H9 (cell line): ENCODE measurements around the gene GPATCH1. TPM values are rescaled to one million over a fixed set of nuclear protein-coding genes. Genes with fewer than 3 reads are reported as not detected.

Experiments
- DNase-seq: peaks from one replicate; pipeline ENCODE4 v3.0.0-alpha.2; 2017
- H2AFZ ChIP-seq: one replicate; pipeline ENCODE4 v1.6.1; 2013; ENCODE audit warnings: mild to moderate bottlenecking, low read length, control low read depth, moderate library complexity
- H2AK5ac ChIP-seq: 2 replicates; pipeline ENCODE4 v1.6.1; 2013; ENCODE audit warnings: low read length, control low read depth, mixed read lengths; ENCODE audit not compliant: insufficient read length
- H2BK120ac ChIP-seq: one replicate; pipeline ENCODE4 v1.6.1; 2013; ENCODE audit warnings: low read depth, mild to moderate bottlenecking, low read length, control low read depth, inconsistent platforms; ENCODE audit not compliant: poor library complexity, severe bottlenecking
- H2BK12ac ChIP-seq: 2 replicates; pipeline ENCODE4 v1.6.1; 2013; ENCODE audit warnings: low read length, control low read depth, mixed read lengths, low read depth; ENCODE audit not compliant: insufficient read length
- H2BK15ac ChIP-seq: 2 replicates; pipeline ENCODE4 v1.6.1; 2013; ENCODE audit warnings: low read depth, low read length, control low read depth
- H2BK20ac ChIP-seq: one replicate; pipeline ENCODE4 v1.6.1; 2013; ENCODE audit warnings: low read depth, mild to moderate bottlenecking, low read length, control low read depth, inconsistent platforms; ENCODE audit not compliant: poor library complexity, severe bottlenecking
- H2BK5ac ChIP-seq: 2 replicates; pipeline ENCODE4 v1.6.1; 2013; ENCODE audit warnings: low read length, control low read depth, mixed read lengths; ENCODE audit not compliant: insufficient read length
- H3K14ac ChIP-seq: 2 replicates; pipeline ENCODE4 v1.6.1; 2013; ENCODE audit warnings: low read length, control low read depth; ENCODE audit not compliant: insufficient read depth
- H3K18ac ChIP-seq: 2 replicates; pipeline ENCODE4 v1.6.1; 2013; ENCODE audit warnings: low read depth, mild to moderate bottlenecking, mixed read lengths, low read length, control low read depth; ENCODE audit not compliant: insufficient read length
- H3K23ac ChIP-seq: 2 replicates; pipeline ENCODE4 v1.6.1; 2013; ENCODE audit warnings: low read length, control low read depth, mixed read lengths, low read depth; ENCODE audit not compliant: insufficient read length
- H3K23me2 ChIP-seq: 2 replicates; pipeline ENCODE4 v1.6.1; 2013; ENCODE audit warnings: low read depth, mild to moderate bottlenecking, mixed read lengths, low read length, control low read depth; ENCODE audit not compliant: insufficient read length, poor library complexity, severe bottlenecking
- H3K27ac ChIP-seq: 2 replicates; pipeline ENCODE4 v1.5.1; 2013; ENCODE audit warnings: low read length, control low read depth, mixed read lengths, low read depth; ENCODE audit not compliant: insufficient read length
- H3K27me3 ChIP-seq: 2 replicates; pipeline ENCODE4 v1.6.1; 2013; ENCODE audit warnings: low read length, control low read depth, inconsistent platforms; ENCODE audit not compliant: insufficient read depth
- H3K4ac ChIP-seq: 2 replicates; pipeline ENCODE4 v1.6.1; 2013; ENCODE audit warnings: low read depth, mild to moderate bottlenecking, control low read depth, inconsistent platforms, low read length, moderate library complexity
- H3K4me1 ChIP-seq: 2 replicates; pipeline ENCODE4 v1.6.1; 2013; ENCODE audit warnings: low read length, control low read depth, inconsistent platforms; ENCODE audit not compliant: insufficient read depth
- H3K4me2 ChIP-seq: 2 replicates; pipeline ENCODE4 v1.6.1; 2013; ENCODE audit warnings: low read length, control low read depth, mixed read lengths; ENCODE audit not compliant: insufficient read length, insufficient read depth
- H3K56ac ChIP-seq: 2 replicates; pipeline ENCODE4 v1.6.1; 2013; ENCODE audit warnings: low read depth, mild to moderate bottlenecking, mixed read lengths, low read length, control low read depth; ENCODE audit not compliant: insufficient read length
- H3K79me1 ChIP-seq: 2 replicates; pipeline ENCODE4 v1.6.1; 2013; ENCODE audit warnings: low read depth, mild to moderate bottlenecking, moderate library complexity, low read length, control low read depth, inconsistent platforms; ENCODE audit not compliant: insufficient read depth, poor library complexity, severe bottlenecking
- H3K79me2 ChIP-seq: 2 replicates; pipeline ENCODE4 v1.6.1; 2013; ENCODE audit warnings: low read length, control low read depth, inconsistent platforms; ENCODE audit not compliant: insufficient read depth
- H3K9ac ChIP-seq: 2 replicates; pipeline ENCODE4 v1.6.1; 2013; ENCODE audit warnings: low read length, control low read depth, mixed read lengths; ENCODE audit not compliant: insufficient read length; ENCODE audit errors: extremely low read depth
- H3K9me3 ChIP-seq: one replicate; pipeline ENCODE4 v1.6.1; 2013; ENCODE audit warnings: low read depth, low read length, inconsistent platforms; ENCODE audit not compliant: control insufficient read depth
- H3T11ph ChIP-seq: one replicate; pipeline ENCODE4 v1.6.1; 2013; ENCODE audit warnings: mild to moderate bottlenecking, low read length, control low read depth, inconsistent platforms
- H4K20me1 ChIP-seq: one replicate; pipeline ENCODE4 v1.6.1; 2013; ENCODE audit not compliant: control insufficient read depth, insufficient read length, insufficient read depth
- H4K5ac ChIP-seq: 2 replicates; pipeline ENCODE4 v1.6.1; 2013; ENCODE audit warnings: low read depth, mild to moderate bottlenecking, mixed read lengths, low read length, control low read depth; ENCODE audit not compliant: insufficient read length
- H4K8ac ChIP-seq: replicated peaks from 2 replicates; pipeline ENCODE4 v1.6.1; 2013; ENCODE audit warnings: low read length, control low read depth, mixed read lengths, low read depth; ENCODE audit not compliant: insufficient read length
- H4K91ac ChIP-seq: 2 replicates; pipeline ENCODE4 v1.6.1; 2013; ENCODE audit warnings: low read depth, mild to moderate bottlenecking, moderate library complexity, mixed read lengths, low read length, control low read depth; ENCODE audit not compliant: insufficient read length
- H3K27ac Mint-ChIP-seq, 3 experiments: 2 replicates in 2 of 3; 3 replicates in 1 of 3; pipeline ENCODE4 v1.8.0; 2020 to 2021; ENCODE audit warnings: mixed read lengths in 3 of 3, mild to moderate bottlenecking in 1 of 3, moderate library complexity in 1 of 3
- H3K27me3 Mint-ChIP-seq: 2 replicates; pipeline ENCODE4 v1.8.0; 2021; ENCODE audit warnings: low read depth, mild to moderate bottlenecking, moderate library complexity, mixed read lengths
- H3K36me3 Mint-ChIP-seq, 3 experiments: 2 replicates in 2 of 3; 3 replicates in 1 of 3; pipeline ENCODE4 v1.8.0; 2020 to 2021; ENCODE audit warnings: low read depth in 3 of 3, mixed read lengths in 3 of 3; ENCODE audit not compliant: insufficient read depth in 1 of 3
- H3K4me1 Mint-ChIP-seq, 2 experiments: 2 replicates each; pipeline ENCODE4 v1.8.0; 2020; ENCODE audit warnings: mixed read lengths in 2 of 2
- H3K4me3 Mint-ChIP-seq, 2 experiments: 2 replicates in 1 of 2; 3 replicates in 1 of 2; pipeline ENCODE4 v1.8.0; 2020 to 2021; ENCODE audit warnings: mild to moderate bottlenecking in 2 of 2, mixed read lengths in 2 of 2, moderate library complexity in 1 of 2
- H3K9me3 Mint-ChIP-seq, 2 experiments: 2 replicates in 1 of 2; 3 replicates in 1 of 2; pipeline ENCODE4 v1.8.0; 2020; ENCODE audit warnings: mild to moderate bottlenecking in 2 of 2, mixed read lengths in 2 of 2, moderate library complexity in 1 of 2
- WGBS: extraction: QIAGEN DNeasy Blood & Tissue Kit; methylation state at CpG from one replicate; pipeline ENCODE4 v1.1.7; 2013; ENCODE audit warnings: missing lambda C conversion rate, low lambda C conversion rate, mixed read lengths; ENCODE audit not compliant: insufficient read length; ENCODE audit errors: extremely low coverage; 5-methylcytosine and 5-hydroxymethylcytosine counted together
- total RNA-seq: library from RNA; stranded (reverse); gene quantifications from 2 replicates; pipeline ENCODE4 v1.2.1, GENCODE V29; 2021
- TF ChIP-seq, protein P1 (sequence below): fragments of 200-600 bp; sonication (generic); conservative IDR thresholded peaks from 3 replicates; pipeline ENCODE4 v1.8.0; 2021; ENCODE audit warnings: antibody characterized with exemption, mild to moderate bottlenecking

The GPATCH1 gene
- total RNA-seq, 1 experiment from 2014 or later: 11.7 TPM

DNA sequence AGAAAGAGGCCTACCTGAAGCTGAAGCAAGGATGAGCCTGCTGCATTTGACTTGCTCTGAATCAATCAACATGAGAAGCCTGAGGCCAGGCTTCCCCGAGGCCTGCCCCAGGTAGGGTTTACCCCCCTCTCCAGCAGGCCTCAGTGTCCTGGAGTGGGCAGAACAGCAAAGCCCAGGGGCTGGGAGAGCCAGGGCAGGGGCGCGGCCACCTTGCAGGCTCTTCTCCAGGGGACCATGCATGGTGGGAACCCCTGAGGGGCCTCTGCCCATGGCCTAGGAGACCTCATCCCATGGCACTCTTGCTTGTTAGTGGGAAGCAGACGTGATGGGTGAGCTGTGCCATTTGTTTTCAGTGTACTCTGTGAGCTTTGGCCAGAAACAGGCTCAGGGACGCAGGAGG is 93.2 kb downstream of the GPATCH1 start:
- Histone ChIP-seq H2BK15ac (no peak overlapping the region), H3K27me3 (no peaks in the 10 kb centered on the region), H3K56ac (no peak overlapping the region), H2BK20ac (no peak overlapping the region), H3K14ac (no peak overlapping the region), H2AFZ (no peak overlapping the region), H3K27ac (no peak overlapping the region), H4K8ac (no peak overlapping the region), H3K23me2 (peaks cover 5% of the 10 kb centered on the region), H3K9ac (no peak overlapping the region), H3K9me3 (no peaks in the 10 kb centered on the region), H4K91ac (no peak overlapping the region), H4K20me1 (no peaks in the 10 kb centered on the region), H3K23ac (no peak overlapping the region), H2BK5ac (no peak overlapping the region), H3K4me1 (no peaks in the 10 kb centered on the region), H3T11ph (no peak overlapping the region), H2BK120ac (no peak overlapping the region), H3K18ac (no peak overlapping the region), H4K5ac (no peak overlapping the region), H2AK5ac (no peak overlapping the region), H3K4ac (no peak overlapping the region), H3K4me2 (no peak overlapping the region), H3K79me2 (no peaks in the 10 kb centered on the region), H2BK12ac (no peak overlapping the region), H3K79me1 (no peaks in the 10 kb centered on the region)
- no peak overlapping the region for H3K4me3 Mint-ChIP-seq
- peaks cover 15 to 21% of the 10 kb centered on the region in 2 experiments for H3K4me1 Mint-ChIP-seq
- DNase-seq: no peak
- peaks cover 16% of the 10 kb centered on the region for H3K27me3 Mint-ChIP-seq
- no CpG with 5 or more reads among the region's 5 CpGs for WGBS
- peaks cover 2 to 9% (median 2%) of the 10 kb centered on the region in 3 experiments; a peak in 4 of 7 replicates for H3K36me3 Mint-ChIP-seq
- TF ChIP-seq, protein P1, sequence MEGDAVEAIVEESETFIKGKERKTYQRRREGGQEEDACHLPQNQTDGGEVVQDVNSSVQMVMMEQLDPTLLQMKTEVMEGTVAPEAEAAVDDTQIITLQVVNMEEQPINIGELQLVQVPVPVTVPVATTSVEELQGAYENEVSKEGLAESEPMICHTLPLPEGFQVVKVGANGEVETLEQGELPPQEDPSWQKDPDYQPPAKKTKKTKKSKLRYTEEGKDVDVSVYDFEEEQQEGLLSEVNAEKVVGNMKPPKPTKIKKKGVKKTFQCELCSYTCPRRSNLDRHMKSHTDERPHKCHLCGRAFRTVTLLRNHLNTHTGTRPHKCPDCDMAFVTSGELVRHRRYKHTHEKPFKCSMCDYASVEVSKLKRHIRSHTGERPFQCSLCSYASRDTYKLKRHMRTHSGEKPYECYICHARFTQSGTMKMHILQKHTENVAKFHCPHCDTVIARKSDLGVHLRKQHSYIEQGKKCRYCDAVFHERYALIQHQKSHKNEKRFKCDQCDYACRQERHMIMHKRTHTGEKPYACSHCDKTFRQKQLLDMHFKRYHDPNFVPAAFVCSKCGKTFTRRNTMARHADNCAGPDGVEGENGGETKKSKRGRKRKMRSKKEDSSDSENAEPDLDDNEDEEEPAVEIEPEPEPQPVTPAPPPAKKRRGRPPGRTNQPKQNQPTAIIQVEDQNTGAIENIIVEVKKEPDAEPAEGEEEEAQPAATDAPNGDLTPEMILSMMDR: no peak
- no peak overlapping the region for H3K27ac Mint-ChIP-seq
- H3K9me3 Mint-ChIP-seq: peaks cover 2 to 3% of the 10 kb centered on the region in 2 experiments; a peak in 4 of 5 replicates
